IMR-90 (cell line): ENCODE data around the gene MROH7. TPM values are rescaled to one million over a fixed set of nuclear protein-coding genes. Genes with fewer than 3 reads are reported as not detected.

Experiments
- ATAC-seq: fragments of 200-7000 bp; cut with Tn5 transposase; 2 replicates; pipeline ENCODE4 v1.9.1; 2020; ENCODE audit warnings: low read depth, mild to moderate bottlenecking, moderate library complexity
- BruUV-seq: library from RNA; stranded (reverse); fragments of 400-500 nt; replicated peaks from 2 replicates; lab custom pipeline; 2021; lab: Mats Ljungman, UMichigan
- CTCF ChIA-PET: fragments of 300-600 bp; formaldehyde crosslinking; extraction: SDS; loops from one replicate; lab custom pipeline; 2021; ENCODE audit warnings: antibody characterized with exemption; lab: Yijun Ruan, JAX
- POLR2A ChIA-PET: fragments of 300-600 bp; sonication (Branson Sonifier 250); formaldehyde crosslinking; loops from one replicate; lab custom pipeline; 2022; ENCODE audit warnings: antibody characterized with exemption; ENCODE audit not compliant: unreplicated experiment; lab: Charles Lee
- DNase-seq: peaks from one replicate; pipeline ENCODE4 v3.0.0; 2013
- H2AFZ ChIP-seq: replicated peaks from 2 replicates; pipeline ENCODE3; 2013; ENCODE audit warnings: low read length, mild to moderate bottlenecking; ENCODE audit not compliant: poor library complexity
- H2AK5ac ChIP-seq: 2 replicates; pipeline ENCODE4 v1.6.1; 2013; ENCODE audit warnings: low read depth, low read length, inconsistent platforms
- H2AK9ac ChIP-seq: replicated peaks from 2 replicates; pipeline ENCODE3; 2013; ENCODE audit warnings: mild to moderate bottlenecking, low read depth, low read length, moderate library complexity; ENCODE audit not compliant: poor library complexity
- H2BK120ac ChIP-seq: 2 replicates; pipeline ENCODE4 v1.6.1; 2013; ENCODE audit warnings: low read depth, low read length, inconsistent platforms
- H2BK15ac ChIP-seq: 3 replicates; pipeline ENCODE4 v1.6.1; 2013; ENCODE audit warnings: low read depth, low read length, inconsistent platforms
- H2BK20ac ChIP-seq: 2 replicates; pipeline ENCODE4 v1.6.1; 2013; ENCODE audit warnings: low read depth, mild to moderate bottlenecking, inconsistent platforms, low read length, moderate library complexity
- H2BK5ac ChIP-seq: 2 replicates; pipeline ENCODE4 v1.6.1; 2013; ENCODE audit warnings: mild to moderate bottlenecking, low read depth, low read length, inconsistent platforms; ENCODE audit not compliant: poor library complexity, severe bottlenecking
- H3K14ac ChIP-seq: replicated peaks from 2 replicates; pipeline ENCODE4 v1.6.1; 2013; ENCODE audit warnings: low read depth, low read length, inconsistent platforms
- H3K18ac ChIP-seq: 2 replicates; pipeline ENCODE4 v1.6.1; 2013; ENCODE audit warnings: low read depth, low read length, control low read depth
- H3K23ac ChIP-seq: 2 replicates; pipeline ENCODE4 v1.6.1; 2013; ENCODE audit warnings: low read depth, low read length, inconsistent platforms
- H3K27ac ChIP-seq: 2 replicates; pipeline ENCODE4 v1.5.1; 2013; ENCODE audit warnings: mild to moderate bottlenecking, control low read depth, low read length; ENCODE audit not compliant: insufficient read depth
- H3K27me3 ChIP-seq: 2 replicates; pipeline ENCODE4 v1.6.1; 2013; ENCODE audit warnings: low read length; ENCODE audit not compliant: control insufficient read depth, insufficient read depth
- H3K36me3 ChIP-seq: 2 replicates; pipeline ENCODE4 v1.6.1; 2013; ENCODE audit warnings: low read length, mixed read lengths; ENCODE audit not compliant: control insufficient read depth, insufficient read depth
- H3K4ac ChIP-seq: 2 replicates; pipeline ENCODE4 v1.6.1; 2013; ENCODE audit warnings: low read depth, low read length, inconsistent platforms
- H3K4me1 ChIP-seq: 2 replicates; pipeline ENCODE4 v1.6.1; 2013; ENCODE audit warnings: low read length, mixed read lengths; ENCODE audit not compliant: control insufficient read depth, insufficient read depth
- H3K4me2 ChIP-seq: 2 replicates; pipeline ENCODE4 v1.6.1; 2013; ENCODE audit warnings: low read depth, mild to moderate bottlenecking, control low read depth, low read length, moderate library complexity
- H3K4me3 ChIP-seq: 2 replicates; pipeline ENCODE4 v1.5.1; 2013; ENCODE audit warnings: low read depth, mild to moderate bottlenecking, control low read depth, low read length, moderate library complexity; ENCODE audit not compliant: insufficient read depth
- H3K56ac ChIP-seq: 2 replicates; pipeline ENCODE4 v1.6.1; 2013; ENCODE audit warnings: low read length, inconsistent platforms; ENCODE audit not compliant: insufficient read depth; ENCODE audit errors: extremely low read depth
- H3K79me1 ChIP-seq, 2 experiments: 2 replicates each; pipeline ENCODE4 v1.6.1; 2013; ENCODE audit warnings: low read length in 2 of 2, inconsistent platforms in 1 of 2, low read depth in 1 of 2
- H3K9ac ChIP-seq: 2 replicates; pipeline ENCODE4 v1.6.1; 2013; ENCODE audit warnings: low read depth, low read length, control low read depth
- H3K9me1 ChIP-seq: 2 replicates; pipeline ENCODE4 v1.6.1; 2013; ENCODE audit warnings: low read length, inconsistent platforms; ENCODE audit not compliant: insufficient read depth
- H3K9me3 ChIP-seq: 2 replicates; pipeline ENCODE4 v1.6.1; 2013; ENCODE audit warnings: low read length; ENCODE audit not compliant: control insufficient read depth, insufficient read depth
- H4K20me1 ChIP-seq: 2 replicates; pipeline ENCODE4 v1.6.1; 2013; ENCODE audit warnings: low read length, inconsistent platforms; ENCODE audit not compliant: insufficient read depth
- H4K5ac ChIP-seq: 2 replicates; pipeline ENCODE4 v1.6.1; 2013; ENCODE audit warnings: mild to moderate bottlenecking, low read depth, low read length, control low read depth
- H4K8ac ChIP-seq, 2 experiments: 2 replicates each; pipeline ENCODE4 v1.6.1; 2013; ENCODE audit warnings: low read depth in 2 of 2, low read length in 2 of 2, control low read depth in 1 of 2, inconsistent platforms in 1 of 2
- H4K91ac ChIP-seq: 2 replicates; pipeline ENCODE4 v1.6.1; 2013; ENCODE audit warnings: low read depth, low read length, inconsistent platforms; ENCODE audit not compliant: insufficient read depth
- BHLHE40 ChIP-seq: fragments of 150-350 bp; IDR thresholded peaks from 2 replicates; pipeline ENCODE4 v1.6.1; 2016; ENCODE audit warnings: mild to moderate bottlenecking, low read depth, low read length
- CEBPB ChIP-seq: IDR thresholded peaks from 2 replicates; pipeline ENCODE4 v1.6.1; 2012; ENCODE audit warnings: low read depth, low read length, improper control_type of control experiment
- FOS ChIP-seq: fragments of 150-350 bp; IDR thresholded peaks from 2 replicates; pipeline ENCODE4 v1.6.1; 2016; ENCODE audit warnings: low read depth, low read length
- MAZ ChIP-seq: IDR thresholded peaks from 2 replicates; pipeline ENCODE4 v1.6.1; 2012; ENCODE audit warnings: low read depth, mild to moderate bottlenecking, low read length, improper control_type of control experiment, moderate library complexity, borderline replicate concordance
- MXI1 ChIP-seq: IDR thresholded peaks from 2 replicates; pipeline ENCODE4 v1.6.1; 2012; ENCODE audit warnings: low read depth, mild to moderate bottlenecking, low read length, moderate library complexity, borderline replicate concordance
- NFE2L2 ChIP-seq: fragments of 150-350 bp; IDR thresholded peaks from 2 replicates; pipeline ENCODE4 v1.6.1; 2016; ENCODE audit warnings: low read depth, mild to moderate bottlenecking, low read length
- POLR2A ChIP-seq: IDR thresholded peaks from 2 replicates; pipeline ENCODE4 v1.6.1; 2012; ENCODE audit warnings: mild to moderate bottlenecking, low read depth, low read length
- RAD21 ChIP-seq: IDR thresholded peaks from 2 replicates; pipeline ENCODE4 v1.6.1; 2012; ENCODE audit warnings: low read length, improper control_type of control experiment
- RCOR1 ChIP-seq: IDR thresholded peaks from 2 replicates; pipeline ENCODE4 v1.6.1; 2012; ENCODE audit warnings: mild to moderate bottlenecking, low read length, improper control_type of control experiment; ENCODE audit not compliant: insufficient replicate concordance
- RFX5 ChIP-seq: IDR thresholded peaks from 2 replicates; pipeline ENCODE4 v1.8.0; 2012; ENCODE audit warnings: low read depth, mild to moderate bottlenecking, low read length, moderate library complexity
- SMC3 ChIP-seq: fragments of 150-350 bp; IDR thresholded peaks from 2 replicates; pipeline ENCODE4 v1.6.1; 2016; ENCODE audit warnings: low read depth, mild to moderate bottlenecking, antibody characterized with exemption, low read length, moderate library complexity
- WGBS, 2 experiments: methylation state at CpG; one replicate each; pipeline versions ENCODE4 v1.1.5 to v1.1.7; 2013; ENCODE audit warnings: missing lambda C conversion rate in 2 of 2; ENCODE audit not compliant: insufficient read length in 1 of 2; ENCODE audit errors: extremely low coverage in 2 of 2; 5-methylcytosine and 5-hydroxymethylcytosine counted together
- dilution Hi-C: fragments of 300-500 bp; cut with HindIII; formaldehyde crosslinking; loops from one replicate; pipeline ENCODE4 v1.14.3; 2018; ENCODE audit warnings: low sequenced_read_pairs; ENCODE audit not compliant: unreplicated experiment
- in situ Hi-C: fragments of 300-500 bp; cut with MboI; formaldehyde crosslinking; loops from 3 replicates; pipeline ENCODE4 v1.14.3; 2019; ENCODE audit warnings: low sequenced_read_pairs, inconsistent platforms, mixed read lengths
- intact Hi-C: fragments of 100-400 bp; cut with micrococcal nuclease; formaldehyde crosslinking; loops from 2 replicates; pipeline ENCODE4 v1.10.0; 2022
- polyA plus RNA-seq, 3 experiments: library from polyadenylated mRNA; depleted of rRNA; stranded (reverse); fragments of >200 nt; gene quantifications; 2 replicates each; pipeline ENCODE4 v1.2.3, GENCODE V29; 2012; ENCODE audit warnings: low replicate concordance in 1 of 3
- total RNA-seq: library from RNA; depleted of rRNA; stranded (reverse); fragments of >200 nt; gene quantifications from 2 replicates; pipeline ENCODE4 v1.2.3, GENCODE V29; 2012
- TF ChIP-seq, protein P1 (sequence below): conservative IDR thresholded peaks from 2 replicates; pipeline ENCODE4 v1.5.1; 2012; ENCODE audit warnings: mild to moderate bottlenecking, low read depth, low read length, improper control_type of control experiment
- TF ChIP-seq, protein P2 (sequence below): fragments of 150-350 bp; IDR thresholded peaks from 2 replicates; pipeline ENCODE4 v1.6.1; 2017; ENCODE audit warnings: mild to moderate bottlenecking, antibody characterized with exemption, low read length, low read depth

The MROH7 gene
- total and polyA plus RNA-seq, 2 of the 4 experiments (the other 2 are of a cell fraction): not detected

DNA sequence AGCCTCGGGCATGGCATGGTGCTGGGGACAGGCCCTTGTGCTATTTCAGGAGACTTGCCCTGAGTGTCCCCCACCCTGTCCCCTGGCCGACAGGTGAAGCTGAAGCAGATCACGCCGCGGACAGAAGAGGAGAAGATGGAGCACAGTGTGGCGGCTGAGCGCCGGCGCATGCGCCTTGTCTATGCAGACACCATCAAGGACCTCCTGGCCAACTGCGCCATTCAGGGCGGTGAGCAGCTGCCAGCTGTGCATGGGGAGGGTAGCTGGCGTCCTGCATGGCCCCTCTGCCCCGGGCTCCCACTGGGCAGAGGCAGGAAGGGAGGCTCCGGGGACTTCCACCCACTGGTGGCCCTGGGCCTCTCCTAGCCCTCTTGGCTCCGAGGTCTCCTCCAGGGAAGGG, 47.1 kb upstream of the MROH7 start:
- no peaks in the 10 kb centered on the region for H3K27me3 ChIP-seq
- 100% methylated on average over 4 of the region's 16 CpGs; no CpG with 5 or more reads in 1 of the 2 experiments for WGBS, 2 experiments
- in situ Hi-C loops: no loop called here
- POLR2A ChIA-PET: no interaction called here
- no peak overlapping the region for H3K4ac ChIP-seq
- H3K4me1 ChIP-seq: peaks cover 2% of the 10 kb centered on the region; the same call in 1 of the 2 replicates
- no peaks in the 10 kb centered on the region for H3K9me3 ChIP-seq
- DNase-seq (no peak), ATAC-seq (no peak)
- BruUV-seq: no TSS peak
- no peaks in the 10 kb centered on the region for H3K79me1 ChIP-seq
- TF ChIP-seq SMC3 (no peak), RCOR1 (no peak), RFX5 (no peak), POLR2A (no peak), NFE2L2 (no peak), FOS (no peak), BHLHE40 (no peak), RAD21 (no peak), MXI1 (no peak), MAZ (no peak), CEBPB (no peak)
- TF ChIP-seq, protein P1, sequence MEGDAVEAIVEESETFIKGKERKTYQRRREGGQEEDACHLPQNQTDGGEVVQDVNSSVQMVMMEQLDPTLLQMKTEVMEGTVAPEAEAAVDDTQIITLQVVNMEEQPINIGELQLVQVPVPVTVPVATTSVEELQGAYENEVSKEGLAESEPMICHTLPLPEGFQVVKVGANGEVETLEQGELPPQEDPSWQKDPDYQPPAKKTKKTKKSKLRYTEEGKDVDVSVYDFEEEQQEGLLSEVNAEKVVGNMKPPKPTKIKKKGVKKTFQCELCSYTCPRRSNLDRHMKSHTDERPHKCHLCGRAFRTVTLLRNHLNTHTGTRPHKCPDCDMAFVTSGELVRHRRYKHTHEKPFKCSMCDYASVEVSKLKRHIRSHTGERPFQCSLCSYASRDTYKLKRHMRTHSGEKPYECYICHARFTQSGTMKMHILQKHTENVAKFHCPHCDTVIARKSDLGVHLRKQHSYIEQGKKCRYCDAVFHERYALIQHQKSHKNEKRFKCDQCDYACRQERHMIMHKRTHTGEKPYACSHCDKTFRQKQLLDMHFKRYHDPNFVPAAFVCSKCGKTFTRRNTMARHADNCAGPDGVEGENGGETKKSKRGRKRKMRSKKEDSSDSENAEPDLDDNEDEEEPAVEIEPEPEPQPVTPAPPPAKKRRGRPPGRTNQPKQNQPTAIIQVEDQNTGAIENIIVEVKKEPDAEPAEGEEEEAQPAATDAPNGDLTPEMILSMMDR: no peak
- TF ChIP-seq, protein P2, sequence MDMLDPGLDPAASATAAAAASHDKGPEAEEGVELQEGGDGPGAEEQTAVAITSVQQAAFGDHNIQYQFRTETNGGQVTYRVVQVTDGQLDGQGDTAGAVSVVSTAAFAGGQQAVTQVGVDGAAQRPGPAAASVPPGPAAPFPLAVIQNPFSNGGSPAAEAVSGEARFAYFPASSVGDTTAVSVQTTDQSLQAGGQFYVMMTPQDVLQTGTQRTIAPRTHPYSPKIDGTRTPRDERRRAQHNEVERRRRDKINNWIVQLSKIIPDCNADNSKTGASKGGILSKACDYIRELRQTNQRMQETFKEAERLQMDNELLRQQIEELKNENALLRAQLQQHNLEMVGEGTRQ: no peak
- H4K20me1 ChIP-seq: no peaks in the 10 kb centered on the region
- no peak overlapping the region for H2BK15ac ChIP-seq
- H3K23ac ChIP-seq: no peak overlapping the region
- dilution Hi-C loops: no loop called here
- H3K9me1 ChIP-seq: no peaks in the 10 kb centered on the region
- no peak overlapping the region for H3K9ac ChIP-seq
- H2BK120ac ChIP-seq: no peak overlapping the region
- intact Hi-C loops: no loop called here
- no peak overlapping the region for H2BK5ac ChIP-seq
- H2AK9ac ChIP-seq: no peak overlapping the region
- H3K18ac ChIP-seq: no peak overlapping the region
- no peak overlapping the region for H2BK20ac ChIP-seq
- no peak overlapping the region for H4K5ac ChIP-seq
- no peak overlapping the region for H3K14ac ChIP-seq
- no peak overlapping the region for H3K4me3 ChIP-seq
- no peak overlapping the region for H4K91ac ChIP-seq
- H4K8ac ChIP-seq: no peak overlapping the region
- no peaks in the 10 kb centered on the region for H3K36me3 ChIP-seq
- no peak overlapping the region for H3K56ac ChIP-seq
- H3K27ac ChIP-seq: no peak overlapping the region
- H2AFZ ChIP-seq: no peak overlapping the region
- CTCF ChIA-PET: no interaction called here
- no peak overlapping the region for H3K4me2 ChIP-seq
- no peak overlapping the region for H2AK5ac ChIP-seq
